Loucy (cell line): Measurements from ENCODE around the gene DCDC2B.
A peak's percentile ranks its signal among the peaks of the same experiment; 100 is the strongest.

Experiments
- H2AFZ ChIP-seq: fragments of 200-600 bp; sonication (generic); 2 replicates; pipeline ENCODE4 v1.6.0; 2016; ENCODE audit warnings: antibody characterized with exemption, mild to moderate bottlenecking, low read length, moderate library complexity
- H3F3A ChIP-seq: fragments of 200-600 bp; 2 replicates; pipeline ENCODE4 v1.6.0; 2016; ENCODE audit warnings: antibody characterized with exemption, low read depth, mild to moderate bottlenecking
- H3K27me3 ChIP-seq: fragments of 200-600 bp; sonication (generic); 2 replicates; pipeline ENCODE4 v1.6.1; 2014; ENCODE audit warnings: low read length, mild to moderate bottlenecking; ENCODE audit not compliant: insufficient read depth, poor library complexity, severe bottlenecking
- H3K36me3 ChIP-seq: fragments of 200-600 bp; sonication (generic); 2 replicates; pipeline ENCODE4 v1.6.1; 2016; ENCODE audit warnings: low read length; ENCODE audit not compliant: insufficient read depth
- H3K4me1 ChIP-seq: fragments of 200-600 bp; sonication (generic); 2 replicates; pipeline ENCODE4 v1.5.1; 2014; ENCODE audit warnings: low read length, mild to moderate bottlenecking; ENCODE audit not compliant: insufficient read depth, poor library complexity, severe bottlenecking
- H3K4me2 ChIP-seq: fragments of 200-600 bp; sonication (generic); 2 replicates; pipeline ENCODE4 v1.6.0; 2014; ENCODE audit warnings: antibody characterized with exemption, low read length, low read depth, mild to moderate bottlenecking; ENCODE audit not compliant: poor library complexity, severe bottlenecking
- H3K4me3 ChIP-seq: fragments of 200-600 bp; sonication (generic); 2 replicates; pipeline ENCODE4 v1.5.1; 2014; ENCODE audit warnings: low read length, mild to moderate bottlenecking, mixed read lengths; ENCODE audit not compliant: poor library complexity, severe bottlenecking
- H3K79me2 ChIP-seq: fragments of 200-600 bp; sonication (generic); 2 replicates; pipeline ENCODE4 v1.6.1; 2014; ENCODE audit warnings: low read length; ENCODE audit not compliant: insufficient read depth
- H3K9ac ChIP-seq: fragments of 200-600 bp; sonication (generic); 2 replicates; pipeline ENCODE4 v1.6.0; 2014; ENCODE audit warnings: mild to moderate bottlenecking, low read depth, low read length, moderate library complexity; ENCODE audit not compliant: poor library complexity, severe bottlenecking
- H3K9me2 ChIP-seq: fragments of 200-600 bp; sonication (generic); replicated peaks from 2 replicates; pipeline ENCODE4 v1.6.1; 2016; ENCODE audit warnings: low read depth, low read length, mixed read lengths
- H3K9me3 ChIP-seq: fragments of 200-600 bp; sonication (generic); 2 replicates; pipeline ENCODE4 v1.6.1; 2014; ENCODE audit warnings: mild to moderate bottlenecking, antibody characterized with exemption, low read length, low read depth; ENCODE audit not compliant: insufficient read depth
- H4K20me1 ChIP-seq: fragments of 200-600 bp; sonication (generic); 2 replicates; pipeline ENCODE4 v1.6.0; 2014; ENCODE audit warnings: antibody characterized with exemption, low read length, mild to moderate bottlenecking; ENCODE audit not compliant: insufficient read depth, poor library complexity, severe bottlenecking
- CTCF ChIP-seq: fragments of 200-600 bp; sonication (generic); conservative IDR thresholded peaks from 2 replicates; pipeline ENCODE4 v1.5.1; 2014; ENCODE audit warnings: mild to moderate bottlenecking, antibody characterized with exemption, low read length
- EZH2phosphoT487 ChIP-seq: fragments of 200-600 bp; IDR thresholded peaks from 2 replicates; pipeline ENCODE4 v1.6.1; 2018; ENCODE audit warnings: antibody characterized with exemption, mild to moderate bottlenecking, moderate library complexity, borderline replicate concordance

The DCDC2B gene

GRCh38 chr1:32184650-32185049 is 24.2 kb upstream of the DCDC2B start:
- Histone ChIP-seq H3K4me2 (peak overlapping the region; percentile 79), H3K4me3 (peak overlapping the region; percentile 56), H3K9ac (peak overlapping the region; percentile 39), H3F3A (no peaks in the 10 kb centered on the region), H2AFZ (no peak overlapping the region), H3K79me2 (peaks cover 91% of the 10 kb centered on the region), H3K9me2 (no peaks in the 10 kb centered on the region), H4K20me1 (peaks cover 70% of the 10 kb centered on the region), H3K27me3 (no peaks in the 10 kb centered on the region), H3K9me3 (no peaks in the 10 kb centered on the region), H3K4me1 (peaks cover 56% of the 10 kb centered on the region), H3K36me3 (peaks cover 42% of the 10 kb centered on the region; the same call in 1 of the 2 replicates)
- TF ChIP-seq CTCF (no peak), EZH2phosphoT487 (no peak)

GRCh38 chr1:32186077-32186476 is 22.8 kb upstream of the DCDC2B start:
- no peaks in the 10 kb centered on the region for H3K9me3 ChIP-seq
- H4K20me1 ChIP-seq, result peaks cover 63% of the 10 kb centered on the region
- H3K4me2 ChIP-seq, result peak overlapping the region; percentile 72
- no peaks in the 10 kb centered on the region for H3F3A ChIP-seq
- no peaks in the 10 kb centered on the region for H3K9me2 ChIP-seq
- no peaks in the 10 kb centered on the region for H3K27me3 ChIP-seq
- peaks cover 47% of the 10 kb centered on the region for H3K4me1 ChIP-seq
- H2AFZ ChIP-seq, result no peak overlapping the region
- TF ChIP-seq EZH2phosphoT487, result no peak
- TF ChIP-seq CTCF, result no peak
- peak overlapping the region; percentile 66 for H3K9ac ChIP-seq
- peaks cover 56% of the 10 kb centered on the region; the same call in 1 of the 2 replicates for H3K36me3 ChIP-seq
- H3K79me2 ChIP-seq, result peaks cover 82% of the 10 kb centered on the region
- H3K4me3 ChIP-seq, result peak overlapping the region; percentile 54

- Histone ChIP-seq H3K4me1 (peaks cover 43% of the 10 kb centered on the region), H2AFZ (no peak overlapping the region), H3K9me3 (no peaks in the 10 kb centered on the region), H4K20me1 (peaks cover 63% of the 10 kb centered on the region), H3K4me3 (peak overlapping the region; percentile 54), H3K36me3 (peaks cover 60% of the 10 kb centered on the region; the same call in 1 of the 2 replicates), H3F3A (no peaks in the 10 kb centered on the region), H3K4me2 (peak overlapping the region; percentile 72), H3K9ac (peak overlapping the region; percentile 66), H3K79me2 (peaks cover 78% of the 10 kb centered on the region), H3K27me3 (no peaks in the 10 kb centered on the region), H3K9me2 (no peaks in the 10 kb centered on the region)
- TF ChIP-seq CTCF (no peak), EZH2phosphoT487 (no peak)
These were observed 22.4 kb upstream of the DCDC2B start for GRCh38 chr1:32186491-32186890.
